Skin epidermis (tissue), 12 donors: ENCODE results near the gene IL6R.

Experiments used
- H3K27ac ChIP-seq, 21 experiments: fragments of 200-600 bp; sonication (generic) in 11 of 21; one replicate each; pipeline ENCODE4 v1.5.0; 2020; ENCODE audit warnings: mild to moderate bottlenecking in 3 of 21, inconsistent platforms in 2 of 21, moderate library complexity in 2 of 21
- H3K4me3 ChIP-seq, 7 experiments: fragments of 200-600 bp; sonication (generic) in 2 of 7; one replicate each; pipeline ENCODE4 v1.5.0; 2020; ENCODE audit warnings: inconsistent platforms in 2 of 7, mild to moderate bottlenecking in 2 of 7, moderate library complexity in 1 of 7

IL6R gene

DNA sequence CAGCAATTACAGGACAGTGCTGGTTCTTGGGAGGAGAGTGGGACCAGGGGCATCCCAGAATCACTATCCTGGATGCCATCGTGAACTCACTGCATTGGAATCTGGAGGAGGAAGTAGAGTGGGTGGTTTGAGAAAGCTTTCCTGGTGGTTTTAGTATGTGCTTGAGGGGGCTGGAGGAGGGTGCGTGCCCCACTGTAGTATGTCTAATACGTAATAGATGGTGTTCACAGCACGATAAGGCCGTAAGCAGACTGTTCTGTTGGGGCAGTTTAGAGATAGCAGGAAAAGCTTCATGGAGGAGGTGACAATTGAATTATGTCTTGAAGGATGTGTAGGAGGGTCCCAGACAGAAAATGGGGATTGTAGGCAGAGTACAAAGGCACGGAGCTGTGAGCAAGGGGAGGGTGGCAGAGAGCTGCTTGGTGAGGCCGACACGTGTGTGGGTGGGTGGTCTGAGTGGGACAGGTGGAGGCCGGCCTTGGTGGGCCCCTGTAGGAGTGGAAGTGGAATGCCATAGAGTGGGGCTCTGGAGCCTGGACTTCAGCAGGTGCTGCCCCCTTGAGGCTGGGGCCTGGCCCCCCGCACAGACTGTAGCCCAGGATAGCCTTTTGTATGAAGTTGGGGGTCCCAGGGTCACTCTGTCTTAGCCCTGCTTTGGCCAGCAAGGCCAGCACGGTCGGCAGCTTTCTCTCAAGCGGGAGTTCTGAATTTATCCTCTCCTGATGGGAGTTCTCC, 37.0 kb downstream of the IL6R start:
- H3K4me3 ChIP-seq, result no peak overlapping the region
- H3K27ac ChIP-seq, result peak overlapping the region in 4 of 21 experiments; percentile 5 to 38 (median 30)

DNA sequence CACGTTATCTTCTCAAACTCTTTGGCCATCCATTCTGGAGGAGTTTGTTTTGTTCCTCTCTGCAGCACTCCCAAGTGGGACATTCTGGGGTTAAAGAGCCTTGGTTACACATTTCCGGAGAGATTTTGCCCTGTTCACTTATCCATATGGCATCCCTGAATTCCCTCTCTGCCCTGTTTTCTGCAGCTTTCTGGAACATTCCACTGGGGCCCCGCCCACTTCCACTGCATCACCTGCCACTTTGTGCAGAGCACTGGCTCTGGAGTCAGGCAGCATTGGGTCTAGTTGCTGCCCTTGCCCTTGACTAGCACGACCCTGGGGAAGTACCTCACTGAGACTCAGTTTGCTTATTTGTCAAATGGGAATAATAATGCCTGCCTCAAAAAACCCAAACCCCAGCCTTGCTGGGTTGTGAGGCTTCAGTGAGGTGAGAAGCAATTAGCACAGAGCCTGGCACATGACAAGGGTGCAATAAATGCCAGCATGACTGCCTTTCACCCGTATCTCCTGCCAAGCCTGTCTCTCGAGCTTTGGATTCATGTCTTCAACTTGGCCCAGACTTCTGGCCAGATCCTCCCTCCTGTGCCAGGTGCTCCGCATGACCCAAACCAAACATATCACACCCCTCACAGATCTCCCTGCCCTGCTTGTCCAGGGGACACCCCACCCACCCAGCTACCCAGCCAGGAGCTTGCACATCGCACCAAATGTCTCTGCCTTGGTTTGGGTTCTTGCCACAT, 38.3 kb downstream of the IL6R start:
- Histone ChIP-seq H3K27ac (no peak overlapping the region), H3K4me3 (no peak overlapping the region)

- H3K27ac ChIP-seq, result peak overlapping the region in 5 of 21 experiments; percentile 3 to 46 (median 16)
- H3K4me3 ChIP-seq, result no peak overlapping the region
These were observed 39.9 kb downstream of the IL6R start for GRCh38 chr1:154445040-154445472.

- H3K27ac ChIP-seq, result peak overlapping the region in 2 of 21 experiments; percentile 38 to 57
- no peak overlapping the region for H3K4me3 ChIP-seq
These were observed 41.1 kb downstream of the IL6R start for GRCh38 chr1:154446292-154446691.

DNA sequence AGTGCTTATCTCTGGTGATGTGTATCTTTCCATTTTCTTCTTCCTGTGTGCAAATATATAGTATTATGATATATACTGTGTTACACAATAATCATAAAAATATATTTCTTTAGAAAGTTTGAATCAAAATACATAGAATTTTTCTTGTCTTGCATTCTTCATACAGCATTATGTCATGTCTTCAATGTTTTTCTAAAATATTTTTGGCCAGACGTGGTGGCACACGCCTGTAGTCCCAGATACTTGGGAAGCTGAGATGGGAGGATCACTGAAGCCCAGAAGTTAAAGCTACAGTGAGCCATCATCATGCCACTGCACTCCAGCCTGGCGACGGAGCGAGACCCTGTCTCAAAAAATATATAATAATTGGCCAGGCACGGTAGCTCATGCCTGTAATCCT, 41.6 kb downstream of the IL6R start:
- peak overlapping the region in 1 of 21 experiments; percentile 57 for H3K27ac ChIP-seq

DNA sequence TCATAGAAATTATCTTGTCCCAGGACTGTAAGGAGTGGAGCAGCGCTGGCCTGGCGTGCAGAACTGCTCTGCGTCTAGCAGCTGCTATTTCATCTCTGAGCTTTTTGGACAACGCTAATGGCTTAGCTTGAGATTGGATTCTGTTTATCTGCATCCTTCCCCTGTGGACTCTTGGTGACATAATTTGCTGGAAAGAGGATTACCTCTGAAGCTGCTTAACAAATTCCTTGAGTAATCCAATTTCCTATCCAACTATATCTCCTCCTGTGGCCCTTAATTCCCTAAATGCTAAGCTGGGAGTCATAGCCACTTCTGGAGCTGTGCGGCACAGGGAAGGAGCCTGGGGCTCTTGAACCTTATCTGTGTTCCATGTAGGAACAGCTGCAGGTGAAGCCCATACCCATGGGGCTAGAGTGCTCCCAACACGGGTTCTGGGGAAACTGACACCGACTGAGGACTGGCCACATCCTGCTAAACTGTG, 43.2 kb downstream of the IL6R start:
- no peak overlapping the region for H3K27ac ChIP-seq
- no peak overlapping the region for H3K4me3 ChIP-seq

More for the DNA sequence above, 41.6 kb downstream of the IL6R start:
- H3K4me3 ChIP-seq, result no peak overlapping the region

DNA sequence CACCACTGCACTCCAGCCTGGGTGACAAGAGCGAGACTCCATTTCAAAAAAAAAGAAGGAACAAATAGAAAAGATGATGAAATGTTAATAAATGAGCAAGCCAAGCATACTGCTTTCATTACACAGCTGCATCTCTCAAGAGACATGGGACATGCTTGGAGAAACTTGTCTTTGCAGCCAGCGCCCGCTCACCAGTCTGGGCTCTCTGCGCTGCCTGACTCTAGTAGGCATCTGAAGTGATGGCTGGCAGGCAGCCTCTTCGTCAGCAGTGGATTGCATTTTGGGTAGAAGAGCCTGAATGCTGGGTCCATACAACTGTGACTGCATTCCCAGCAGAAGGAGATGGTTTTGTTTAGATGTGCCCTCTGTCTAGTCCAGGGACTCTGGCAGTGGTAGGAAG, 48.0 kb downstream of the IL6R start:
- peak overlapping the region in 12 of 21 experiments; percentile 5 to 74 (median 40) for H3K27ac ChIP-seq
- no peak overlapping the region for H3K4me3 ChIP-seq

- Histone ChIP-seq H3K4me3 (no peak overlapping the region), H3K27ac (peak overlapping the region in 14 of 21 experiments; percentile 5 to 75 (median 46))
These were observed 48.6 kb downstream of the IL6R start for GRCh38 chr1:154453574-154454352.

- peak overlapping the region in 7 of 21 experiments; percentile 15 to 75 (median 54) for H3K27ac ChIP-seq
- H3K4me3 ChIP-seq, result no peak overlapping the region
These were observed 49.4 kb downstream of the IL6R start for GRCh38 chr1:154454386-154455120.

- H3K27ac ChIP-seq, result peak overlapping the region in 2 of 21 experiments; percentile 17 to 40
- H3K4me3 ChIP-seq, result no peak overlapping the region
These were observed 51.5 kb downstream of the IL6R start for GRCh38 chr1:154456631-154457030.

GRCh38 chr1:154459080-154459479, 53.9 kb downstream of the IL6R start:
- no peak overlapping the region for H3K27ac ChIP-seq

GRCh38 chr1:154460695-154461260, 55.6 kb downstream of the IL6R start:
- no peak overlapping the region for H3K4me3 ChIP-seq
- H3K27ac ChIP-seq, result peak overlapping the region in 3 of 21 experiments; percentile 2 to 91 (median 10)

More at GRCh38 chr1:154459080-154459479, 53.9 kb downstream of the IL6R start:
- no peak overlapping the region for H3K4me3 ChIP-seq

GRCh38 chr1:154463512-154463990, 58.4 kb downstream of the IL6R start:
- H3K27ac ChIP-seq, result peak overlapping the region in 19 of 21 experiments; percentile 24 to 91 (median 69)

DNA sequence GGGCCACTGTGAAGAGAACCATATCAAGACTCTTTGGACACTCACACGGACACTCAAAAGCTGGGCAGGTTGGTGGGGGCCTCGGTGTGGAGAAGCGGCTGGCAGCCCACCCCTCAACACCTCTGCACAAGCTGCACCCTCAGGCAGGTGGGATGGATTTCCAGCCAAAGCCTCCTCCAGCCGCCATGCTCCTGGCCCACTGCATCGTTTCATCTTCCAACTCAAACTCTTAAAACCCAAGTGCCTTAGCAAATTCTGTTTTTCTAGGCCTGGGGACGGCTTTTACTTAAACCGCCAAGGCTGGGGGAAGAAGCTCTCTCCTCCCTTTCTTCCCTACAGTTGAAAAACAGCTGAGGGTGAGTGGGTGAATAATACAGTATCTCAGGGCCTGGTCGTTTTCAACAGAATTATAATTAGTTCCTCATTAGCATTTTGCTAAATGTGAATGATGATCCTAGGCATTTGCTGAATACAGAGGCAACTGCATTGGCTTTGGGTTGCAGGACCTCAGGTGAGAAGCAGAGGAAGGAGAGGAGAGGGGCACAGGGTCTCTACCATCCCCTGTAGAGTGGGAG, 60.6 kb downstream of the IL6R start:
- H3K4me3 ChIP-seq, result no peak overlapping the region
- H3K27ac ChIP-seq, result peak overlapping the region in 16 of 21 experiments; percentile 10 to 91 (median 60)

More at GRCh38 chr1:154463512-154463990, 58.4 kb downstream of the IL6R start:
- H3K4me3 ChIP-seq, result no peak overlapping the region

DNA sequence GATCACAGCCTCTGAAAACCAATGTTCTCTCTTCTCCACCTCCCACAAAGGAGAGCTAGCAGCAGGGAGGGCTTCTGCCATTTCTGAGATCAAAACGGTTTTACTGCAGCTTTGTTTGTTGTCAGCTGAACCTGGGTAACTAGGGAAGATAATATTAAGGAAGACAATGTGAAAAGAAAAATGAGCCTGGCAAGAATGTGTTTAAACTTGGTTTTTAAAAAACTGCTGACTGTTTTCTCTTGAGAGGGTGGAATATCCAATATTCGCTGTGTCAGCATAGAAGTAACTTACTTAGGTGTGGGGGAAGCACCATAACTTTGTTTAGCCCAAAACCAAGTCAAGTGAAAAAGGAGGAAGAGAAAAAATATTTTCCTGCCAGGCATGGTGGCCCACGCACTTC, 61.1 kb downstream of the IL6R start:
- H3K27ac ChIP-seq, result peak overlapping the region in 15 of 21 experiments; percentile 12 to 91 (median 62)

GRCh38 chr1:154466921-154467417, 61.8 kb downstream of the IL6R start:
- peak overlapping the region in 16 of 21 experiments; percentile 12 to 91 (median 57) for H3K27ac ChIP-seq

More for the DNA sequence above, 61.1 kb downstream of the IL6R start:
- H3K4me3 ChIP-seq, result no peak overlapping the region

DNA sequence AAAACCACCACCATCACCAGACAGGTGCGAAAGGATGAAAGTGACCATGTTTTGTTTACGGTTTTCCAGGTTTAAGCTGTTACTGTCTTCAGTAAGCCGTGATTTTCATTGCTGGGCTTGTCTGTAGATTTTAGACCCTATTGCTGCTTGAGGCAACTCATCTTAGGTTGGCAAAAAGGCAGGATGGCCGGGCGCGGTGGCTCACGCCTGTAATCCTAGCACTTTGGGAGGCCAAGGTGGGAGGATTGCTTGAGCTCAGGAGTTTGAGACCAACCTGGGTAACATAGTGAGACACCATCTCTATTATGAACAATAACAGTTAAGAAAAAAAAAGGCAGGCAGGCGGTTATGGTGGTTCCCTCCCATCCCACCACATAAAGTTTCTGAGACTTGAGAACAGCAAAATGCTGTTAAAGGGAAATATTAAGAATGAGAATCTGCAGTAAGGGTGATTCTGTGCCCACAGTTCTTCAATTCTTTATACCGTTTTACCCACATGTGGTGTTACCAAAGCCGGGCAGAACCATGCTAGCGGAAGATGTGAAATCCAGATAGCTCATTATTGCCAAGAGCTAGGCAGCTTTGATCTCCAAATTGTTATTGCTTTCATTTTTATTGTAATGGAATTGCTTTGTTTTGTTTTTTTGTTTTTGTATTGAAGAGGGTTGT, 62.4 kb downstream of the IL6R start:
- peak overlapping the region in 9 of 21 experiments; percentile 16 to 91 (median 57) for H3K27ac ChIP-seq
- H3K4me3 ChIP-seq, result no peak overlapping the region

More at GRCh38 chr1:154466921-154467417, 61.8 kb downstream of the IL6R start:
- no peak overlapping the region for H3K4me3 ChIP-seq
